Motor neuron (in vitro differentiated cells): ENCODE results near the gene SLC12A7. TPM values are rescaled to one million over a fixed set of nuclear protein-coding genes. Genes with fewer than 3 reads are reported as not detected.
"Not testable (repeated sequence)": the region's sequence is repeated elsewhere in the genome, so short reads cannot be mapped to it uniquely, and the experiment has no call there.

ENCODE experiments used
- ATAC-seq, 8 experiments: fragments of 200-7000 bp; cut with Tn5 transposase; replicated peaks in 6 of 8; 2 replicates each; pipeline ENCODE4 v1.8.0; 2021; ENCODE audit warnings: mild to moderate bottlenecking in 8 of 8, moderate library complexity in 8 of 8
- H3K27ac ChIP-seq, 2 donors: fragments of 250-450 bp; sonication (Bioruptor Pico); 2 replicates each; pipeline ENCODE4 v1.9.0; 2021; ENCODE audit warnings: antibody characterized with exemption in 2 of 2, mild to moderate bottlenecking in 2 of 2, moderate library complexity in 1 of 2
- H3K4me1 ChIP-seq, 2 donors: fragments of 250-450 bp; sonication (Bioruptor Pico); replicated peaks in 1 of 2; 2 replicates each; pipeline ENCODE4 v1.6.1; 2021; ENCODE audit warnings: antibody characterized with exemption in 2 of 2, mild to moderate bottlenecking in 2 of 2, moderate library complexity in 1 of 2
- H3K4me3 ChIP-seq, 5 donors: fragments of 250-450 bp; sonication (Bioruptor Pico); 2 replicates each; pipeline ENCODE4 v1.9.0; 2021; ENCODE audit warnings: antibody characterized with exemption in 5 of 5, mild to moderate bottlenecking in 5 of 5, moderate library complexity in 4 of 5
- WGBS, 10 experiments: fragments of 450-650 bp; shearing (Covaris generic); methylation state at CpG; one replicate each; pipeline ENCODE4 v1.0.0; 2022; 5-methylcytosine and 5-hydroxymethylcytosine counted together
- in situ Hi-C, 9 experiments: fragments of 400-800 bp; cut with MboI; loops; one replicate each; pipeline ENCODE4 v1.15.0; 2021; ENCODE audit warnings: low sequenced_read_pairs in 9 of 9, low pct_unique_long_range_greater_than_20kb in 2 of 9; ENCODE audit not compliant: unreplicated experiment in 9 of 9
- total RNA-seq, 8 experiments: library from RNA; unstranded; fragments of 300-600 nt; gene quantifications; 2 replicates each; pipeline versions ENCODE4 v1.2.3 to v1.2.4, GENCODE V29; 2022

Gene SLC12A7
- total RNA-seq, 8 experiments from 2014 or later = 2.0 to 14.4 (median 6.7) TPM

- no peak for ATAC-seq
- in situ Hi-C loops = no loop called here
- peaks cover 6 to 21% of the 10 kb centered on the region in 2 donors for H3K4me1 ChIP-seq
- H3K27ac ChIP-seq = no peak overlapping the region
- peak overlapping the region in 3 of 5 donors; percentile 22 to 32 (median 25) for H3K4me3 ChIP-seq
- WGBS, 10 experiments = 40 to 100% (median 85%) methylated on average over 2 to 9 of the region's 47 CpGs; no CpG with 5 or more reads in 5 of the 10 experiments
These were observed 106.5 kb downstream of the SLC12A7 start for GRCh38 chr5:1005249-1005851.

GRCh38 chr5:1004461-1005248 lies 107.2 kb downstream of the SLC12A7 start:
- WGBS, 10 experiments = 0 to 11% methylated on average over 1 to 10 of the region's 88 CpGs; no CpG with 5 or more reads in 8 of the 10 experiments
- Histone ChIP-seq H3K4me3 (peak overlapping the region; percentile 17 to 34 (median 25)), H3K4me1 (peaks cover 6 to 17% of the 10 kb centered on the region in 2 donors), H3K27ac (no peak overlapping the region)
- ATAC-seq = peak; percentile 58 to 77 (median 69)
- in situ Hi-C loops = no loop called here

- WGBS, 10 experiments = 0 to 100% (median 73%) methylated on average over 1 to 10 of the region's 21 CpGs; no CpG with 5 or more reads in 2 of the 10 experiments
- no peak for ATAC-seq
- no peak overlapping the region for H3K4me3 ChIP-seq
- H3K4me1 ChIP-seq = peaks cover 6 to 14% of the 10 kb centered on the region in 2 donors
- in situ Hi-C loops = no loop called here
- H3K27ac ChIP-seq = no peak overlapping the region
These were observed 108.4 kb downstream of the SLC12A7 start for GRCh38 chr5:1003296-1003937.

GRCh38 chr5:1002836-1003235 lies 109.0 kb downstream of the SLC12A7 start:
- 56 to 100% (median 86%) methylated on average over 1 to 12 of the region's 13 CpGs; no CpG with 5 or more reads in 4 of the 10 experiments for WGBS, 10 experiments
- in situ Hi-C loops = no loop called here
- no peak for ATAC-seq
- no peak overlapping the region for H3K4me3 ChIP-seq
- H3K4me1 ChIP-seq = peaks cover 6 to 13% of the 10 kb centered on the region in 2 donors
- H3K27ac ChIP-seq = no peak overlapping the region

GRCh38 chr5:1002271-1002546 lies 109.7 kb downstream of the SLC12A7 start:
- H3K27ac ChIP-seq = no peak overlapping the region
- ATAC-seq = no peak
- in situ Hi-C loops = no loop called here
- H3K4me3 ChIP-seq = no peak overlapping the region
- whole genome bisulfite sequencing, 10 experiments = 80 to 100% (median 95%) methylated on average over 1 to 4 of the region's 4 CpGs; no CpG with 5 or more reads in 6 of the 10 experiments
- peaks cover 6 to 13% of the 10 kb centered on the region in 2 donors for H3K4me1 ChIP-seq

- no peak overlapping the region for H3K27ac ChIP-seq
- ATAC-seq = no peak
- no peak overlapping the region for H3K4me3 ChIP-seq
- WGBS, 10 experiments = 77 to 91% (median 85%) methylated on average over 3 to 10 of the region's 19 CpGs; no CpG with 5 or more reads in 5 of the 10 experiments
- peaks cover 9 to 18% of the 10 kb centered on the region in 2 donors for H3K4me1 ChIP-seq
- in situ Hi-C loops = no loop called here
These were observed 110.2 kb downstream of the SLC12A7 start for GRCh38 chr5:1001406-1002270.

GRCh38 chr5:1000831-1001230 lies 111.0 kb downstream of the SLC12A7 start:
- 33 to 100% (median 87%) methylated on average over 1 to 8 of the region's 11 CpGs; no CpG with 5 or more reads in 2 of the 10 experiments for WGBS, 10 experiments
- ATAC-seq, H3K27ac ChIP-seq, H3K4me3 ChIP-seq, in situ Hi-C loops: not testable (repeated sequence)
- peaks cover 9 to 18% of the 10 kb centered on the region in 2 donors for H3K4me1 ChIP-seq

Other genes with a start within 250 kb of the SLC12A7 start
- gene BRD9, start 219.3 kb downstream of the SLC12A7 start, total RNA-seq = 10 to 100 TPM; 20.4 to 50.1 (median 36.8) TPM
- gene TRIP13, start 219.2 kb downstream of the SLC12A7 start, total RNA-seq = 10 to 100 TPM in 3 of 8 experiments, 1 to 10 TPM in 4, under 1 TPM in 1; 0.51 to 24.0 (median 2.1) TPM
- 10 to 100 TPM in 1 of 8 experiments, 1 to 10 TPM in 4, under 1 TPM in 2, not detected in 1; 0.41 to 19.2 (median 6.8) TPM for gene NKD2, start 103.3 kb downstream of the SLC12A7 start, total RNA-seq
- gene SLC6A19, start 89.5 kb upstream of the SLC12A7 start, total RNA-seq = under 1 TPM in 5 of 8 experiments, not detected in 3; 0.04 to 0.24 (median 0.10) TPM
- gene SLC6A18, start 113.3 kb upstream of the SLC12A7 start, total RNA-seq = under 1 TPM in 1 of 8 experiments, not detected in 7; 0.14 TPM
- 1 to 10 TPM in 2 of 8 experiments, under 1 TPM in 5, not detected in 1; 0.05 to 6.3 (median 0.38) TPM for gene TERT, start 183.0 kb upstream of the SLC12A7 start, total RNA-seq
- gene CLPTM1L, start 233.0 kb upstream of the SLC12A7 start, total RNA-seq = 100 to 1,000 TPM in 2 of 8 experiments, 10 to 100 TPM in 6; 42.4 to 132 (median 77.7) TPM